ENCODE measurements around the gene CYGB.

The CYGB gene

DNA sequence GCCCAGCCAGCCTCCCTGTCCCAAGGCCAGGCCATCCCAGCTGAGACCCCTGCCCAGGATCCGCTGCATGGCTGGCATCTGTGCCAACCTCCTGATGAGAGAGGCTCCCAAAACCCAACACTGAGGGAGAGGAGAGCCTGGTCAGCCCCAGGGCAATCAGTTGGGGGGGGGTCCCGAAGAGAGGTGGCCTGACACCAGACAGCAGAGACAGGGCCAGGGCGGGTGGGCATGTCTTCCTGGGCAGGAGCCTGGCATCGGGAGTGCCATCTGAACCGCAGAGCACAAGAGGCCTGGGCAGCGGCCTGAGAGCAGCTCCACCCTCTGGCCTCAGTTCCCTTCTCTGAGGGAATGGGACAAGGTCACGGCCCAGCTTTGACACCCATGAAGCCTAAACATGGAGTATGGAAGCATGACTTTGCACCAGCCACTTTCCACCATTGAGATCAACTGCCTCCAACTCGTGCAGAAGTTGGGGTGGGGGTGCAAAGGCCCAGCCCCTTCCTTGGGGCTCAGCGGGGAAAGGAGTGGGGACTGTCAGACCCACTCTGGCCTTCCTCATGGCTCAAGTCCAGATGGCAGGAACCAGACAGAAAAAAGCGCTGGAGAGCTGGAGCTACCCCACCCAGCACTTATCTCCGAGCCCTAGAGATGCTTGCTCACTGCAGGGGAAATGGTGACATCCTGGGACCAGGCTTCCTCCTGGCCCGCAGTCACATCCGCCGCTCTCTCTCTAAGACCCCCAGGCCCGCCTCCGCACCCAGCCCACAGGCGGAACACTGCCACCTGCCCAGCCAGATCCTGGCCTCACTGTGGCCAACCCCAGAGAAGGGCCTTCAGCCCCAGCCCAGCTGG lies 46.0 kb downstream of the CYGB start:
- TF ChIP-seq, protein P1, sequence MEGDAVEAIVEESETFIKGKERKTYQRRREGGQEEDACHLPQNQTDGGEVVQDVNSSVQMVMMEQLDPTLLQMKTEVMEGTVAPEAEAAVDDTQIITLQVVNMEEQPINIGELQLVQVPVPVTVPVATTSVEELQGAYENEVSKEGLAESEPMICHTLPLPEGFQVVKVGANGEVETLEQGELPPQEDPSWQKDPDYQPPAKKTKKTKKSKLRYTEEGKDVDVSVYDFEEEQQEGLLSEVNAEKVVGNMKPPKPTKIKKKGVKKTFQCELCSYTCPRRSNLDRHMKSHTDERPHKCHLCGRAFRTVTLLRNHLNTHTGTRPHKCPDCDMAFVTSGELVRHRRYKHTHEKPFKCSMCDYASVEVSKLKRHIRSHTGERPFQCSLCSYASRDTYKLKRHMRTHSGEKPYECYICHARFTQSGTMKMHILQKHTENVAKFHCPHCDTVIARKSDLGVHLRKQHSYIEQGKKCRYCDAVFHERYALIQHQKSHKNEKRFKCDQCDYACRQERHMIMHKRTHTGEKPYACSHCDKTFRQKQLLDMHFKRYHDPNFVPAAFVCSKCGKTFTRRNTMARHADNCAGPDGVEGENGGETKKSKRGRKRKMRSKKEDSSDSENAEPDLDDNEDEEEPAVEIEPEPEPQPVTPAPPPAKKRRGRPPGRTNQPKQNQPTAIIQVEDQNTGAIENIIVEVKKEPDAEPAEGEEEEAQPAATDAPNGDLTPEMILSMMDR (IDR thresholded peaks at IDR 0.05; ENCODE audit: low read depth, low read length, missing control alignments), result no peak
- DNase-seq, result no peak
- Histone ChIP-seq H3K27me3 (replicated peaks) (no peaks in the 10 kb centered on the region), H3K27ac (no peak overlapping the region), H3K36me3 (replicated peaks) (peaks cover 2% of the 10 kb centered on the region), H3K4me3 (ENCODE audit: low read depth, low read length) (no peak overlapping the region)
- in situ Hi-C loops (cut with HindIII; ENCODE audit: low pct_ligation_motif_present, low sequenced_read_pairs), result no loop called here

DNA sequence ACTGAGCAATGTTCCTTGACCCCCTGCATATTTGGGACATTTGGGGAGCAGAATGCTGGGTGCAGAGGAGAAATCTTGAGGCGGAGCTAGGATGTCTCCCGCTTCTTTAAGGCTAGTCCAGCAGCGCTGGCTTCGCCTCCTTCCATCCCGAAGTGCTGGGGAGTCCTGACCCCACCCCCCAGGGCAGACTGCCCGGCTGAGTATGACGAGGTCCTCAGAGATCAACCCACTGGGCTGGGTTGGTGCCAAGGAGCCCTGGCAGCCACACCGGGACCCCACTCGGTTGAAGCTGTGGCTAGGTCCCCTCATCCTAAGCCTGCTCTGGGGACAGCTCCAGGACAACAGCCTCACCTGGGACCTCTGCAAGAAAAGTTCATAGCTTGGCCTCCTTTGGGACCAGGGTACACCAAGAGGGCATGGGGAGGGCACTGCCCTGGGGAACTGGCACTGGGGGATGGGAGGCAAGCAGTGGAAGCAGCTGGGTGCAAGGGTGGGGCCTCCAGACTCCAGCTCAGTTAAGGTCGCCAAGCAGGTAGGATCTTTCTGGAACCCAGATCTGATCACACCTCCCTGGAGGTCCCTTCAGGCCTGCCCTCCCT lies 47.3 kb downstream of the CYGB start:
- H3K36me3 ChIP-seq (replicated peaks), result peaks cover 2% of the 10 kb centered on the region
- TF ChIP-seq, protein P1 (IDR thresholded peaks at IDR 0.05; ENCODE audit: low read depth, low read length, missing control alignments), result no peak
- in situ Hi-C loops (cut with HindIII; ENCODE audit: low pct_ligation_motif_present, low sequenced_read_pairs), result no loop called here
- H3K27me3 ChIP-seq (replicated peaks), result no peaks in the 10 kb centered on the region
- no peak overlapping the region for H3K27ac ChIP-seq
- DNase-seq, result no peak
- no peak overlapping the region for H3K4me3 ChIP-seq (ENCODE audit: low read depth, low read length)

DNA sequence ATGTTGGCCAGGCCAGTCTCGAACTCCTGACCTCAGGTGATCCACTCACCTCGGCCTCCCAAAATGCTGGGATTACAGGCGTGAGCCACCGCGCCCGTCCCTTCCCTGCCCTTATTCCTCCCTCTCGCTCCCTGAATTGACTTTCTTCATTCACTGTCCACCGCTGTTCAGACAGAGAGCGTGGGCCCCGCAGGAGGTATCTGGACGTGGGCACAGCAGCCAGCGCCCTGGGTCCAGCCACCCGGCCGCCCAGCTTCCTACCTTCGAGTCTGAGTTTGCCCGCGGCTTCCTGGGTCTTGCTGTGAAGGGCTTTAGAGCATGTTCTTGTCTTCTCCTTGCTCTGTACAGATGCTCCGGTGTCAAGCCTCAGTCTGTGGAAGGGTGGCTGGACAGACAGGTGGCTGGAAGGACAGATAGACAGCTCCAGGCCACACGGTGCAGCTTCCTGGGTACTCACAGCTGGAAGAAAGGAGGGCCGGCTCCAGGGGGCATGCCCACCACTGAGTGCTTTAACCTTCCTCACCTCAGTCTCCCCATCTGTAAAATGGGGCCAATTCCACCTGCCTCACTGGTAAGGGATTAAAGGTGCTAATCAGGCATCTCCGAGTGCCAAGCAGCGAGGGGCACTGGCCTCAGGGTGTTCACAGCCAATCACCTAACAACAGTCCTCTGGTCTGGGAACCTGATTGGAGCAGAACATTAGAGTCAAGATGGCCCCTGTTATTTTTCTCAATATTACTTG lies 49.9 kb downstream of the CYGB start:
- Histone ChIP-seq H3K27me3 (replicated peaks) (no peaks in the 10 kb centered on the region), H3K27ac (no peak overlapping the region), H3K4me3 (ENCODE audit: low read depth, low read length) (no peak overlapping the region), H3K36me3 (replicated peaks) (peaks cover 2% of the 10 kb centered on the region)
- no peak for DNase-seq
- TF ChIP-seq, protein P1 (IDR thresholded peaks at IDR 0.05; ENCODE audit: low read depth, low read length, missing control alignments), result no peak
- in situ Hi-C loops (cut with HindIII; ENCODE audit: low pct_ligation_motif_present, low sequenced_read_pairs), result no loop called here

DNA sequence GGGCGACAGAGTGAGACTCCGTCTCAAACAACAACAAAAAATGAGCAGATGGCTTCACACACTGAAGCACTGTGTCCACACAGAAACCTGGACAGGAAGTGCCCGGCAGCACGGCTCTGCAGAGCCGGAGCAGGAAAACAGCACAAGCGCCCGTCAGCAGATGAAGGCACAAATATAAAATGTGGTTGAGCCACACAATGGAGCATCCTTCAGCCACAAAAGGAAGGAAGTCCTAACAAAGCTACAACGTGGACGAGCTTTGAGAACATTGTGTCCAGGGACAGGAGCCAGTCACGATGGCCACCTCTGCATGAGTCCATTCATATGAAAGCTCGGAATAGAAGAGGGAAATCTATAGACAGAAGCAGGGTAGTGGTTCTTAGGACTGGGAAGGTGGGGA lies 51.9 kb downstream of the CYGB start:
- H3K36me3 ChIP-seq (replicated peaks), result peaks cover 6% of the 10 kb centered on the region
- H3K27me3 ChIP-seq (replicated peaks), result no peaks in the 10 kb centered on the region
- TF ChIP-seq, protein P1 (IDR thresholded peaks at IDR 0.05; ENCODE audit: low read depth, low read length, missing control alignments), result no peak
- in situ Hi-C loops (cut with HindIII; ENCODE audit: low pct_ligation_motif_present, low sequenced_read_pairs), result no loop called here
- no peak overlapping the region for H3K4me3 ChIP-seq (ENCODE audit: low read depth, low read length)
- H3K27ac ChIP-seq, result no peak overlapping the region
- no peak for DNase-seq

DNA sequence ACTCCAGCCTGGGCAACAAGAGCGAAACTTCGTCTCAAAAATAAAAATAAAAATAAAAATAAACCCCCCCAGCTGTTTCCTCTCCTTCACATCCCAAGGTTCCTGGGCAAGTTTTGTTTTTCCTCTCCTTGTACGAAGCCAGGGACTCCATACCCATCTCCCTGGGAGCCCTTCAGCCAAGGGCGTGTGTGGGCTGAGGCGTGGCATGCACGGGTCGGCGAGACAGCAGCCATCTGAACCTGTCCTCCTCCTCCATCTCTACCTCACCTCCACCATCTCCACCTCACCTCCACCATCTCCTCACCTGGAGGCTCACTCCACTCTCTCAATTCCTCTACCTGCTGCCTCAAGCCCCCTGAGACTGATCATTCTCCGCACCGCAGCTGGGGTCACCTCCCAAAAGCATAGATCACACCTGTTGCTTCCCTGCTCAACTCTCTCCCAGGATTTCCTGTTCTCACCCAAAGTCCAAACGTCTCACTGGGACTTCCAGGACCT lies 53.2 kb downstream of the CYGB start:
- no peaks in the 10 kb centered on the region for H3K27me3 ChIP-seq (replicated peaks)
- DNase-seq, result no peak
- peaks cover 6% of the 10 kb centered on the region for H3K36me3 ChIP-seq (replicated peaks)
- no peak overlapping the region for H3K4me3 ChIP-seq (ENCODE audit: low read depth, low read length)
- H3K27ac ChIP-seq, result no peak overlapping the region
- in situ Hi-C loops (cut with HindIII; ENCODE audit: low pct_ligation_motif_present, low sequenced_read_pairs), result no loop called here
- TF ChIP-seq, protein P1 (IDR thresholded peaks at IDR 0.05; ENCODE audit: low read depth, low read length, missing control alignments), result no peak

Data from brain microvascular endothelial cell (primary cell).